Erythroblast (primary cell): ENCODE results near the gene RNF213.
"Not testable (repeated sequence)": the region's sequence is repeated elsewhere in the genome, so short reads cannot be mapped to it uniquely, and the experiment has no call there.

Experiments
- DNase-seq, 2 experiments: peaks; one replicate each; lab custom pipeline; 2025; lab: John Stamatoyannopoulos, UW
- GATA1 ChIP-seq: IDR thresholded peaks from 2 replicates; pipeline ENCODE4 v1.6.1; 2011; ENCODE audit warnings: low read depth, mild to moderate bottlenecking, control low read depth, low read length, moderate library complexity
- POLR2A ChIP-seq: IDR thresholded peaks from 2 replicates; pipeline ENCODE4 v1.6.1; 2011; ENCODE audit warnings: mild to moderate bottlenecking, low read length

Gene RNF213

DNA sequence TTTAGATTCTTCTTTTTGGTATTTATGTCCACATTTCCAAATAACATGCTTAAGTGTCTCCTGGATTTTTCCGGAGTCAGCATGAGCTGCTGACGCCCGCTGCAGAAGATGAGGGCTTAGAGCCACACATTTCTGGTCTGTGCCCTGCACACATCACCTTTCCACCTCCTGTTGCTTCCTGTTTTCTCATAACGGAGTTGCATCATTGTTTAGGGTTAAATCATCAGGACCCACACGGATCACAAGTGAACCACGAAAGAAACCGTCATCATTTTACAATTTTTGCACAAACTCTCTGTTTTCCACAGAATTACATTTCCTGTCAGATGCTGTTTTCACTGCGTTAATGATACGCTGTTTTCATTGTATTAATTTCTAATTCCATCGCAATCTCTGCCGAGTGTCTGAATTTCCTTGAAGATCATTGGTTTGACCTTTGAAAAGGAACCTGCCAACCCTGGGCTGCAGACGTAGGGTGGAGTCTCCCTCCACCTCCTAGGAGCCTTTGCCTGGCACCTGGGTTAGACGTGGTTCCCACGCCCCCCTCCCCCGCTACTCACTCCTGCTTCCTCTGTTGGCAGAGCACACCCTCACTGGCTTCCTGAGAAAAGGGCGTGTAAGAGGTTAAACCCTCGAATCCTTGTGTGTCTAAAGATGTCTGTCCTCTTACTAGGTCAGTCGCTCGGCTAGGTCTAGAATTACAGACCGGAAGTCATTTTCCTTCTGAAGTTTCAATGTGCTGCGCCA lies 68.2 kb downstream of the RNF213 start:
- TF ChIP-seq GATA1 (no peak), POLR2A (no peak)

DNA sequence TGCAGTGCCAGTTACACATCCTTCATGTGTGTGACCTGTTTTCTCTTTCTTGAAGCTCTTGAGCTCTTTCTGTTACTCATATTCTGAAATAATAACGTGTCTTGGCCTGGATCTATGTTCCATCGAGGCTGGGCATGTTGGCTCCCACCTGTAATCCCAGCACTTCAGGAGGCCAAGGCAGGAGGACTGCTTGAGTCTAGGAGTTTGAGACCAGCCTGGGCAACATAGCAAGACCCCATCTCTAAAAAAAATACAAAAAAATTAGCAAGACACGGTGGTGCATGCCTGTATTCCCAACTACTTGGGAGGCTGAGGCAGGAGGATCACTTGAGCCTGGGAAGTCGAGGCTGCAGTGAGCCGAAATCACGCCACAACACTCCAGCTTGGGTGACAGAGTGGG lies 68.8 kb downstream of the RNF213 start:
- not testable (repeated sequence) for DNase-seq

More for the DNA sequence above, 68.2 kb downstream of the RNF213 start:
- DNase-seq = no peak

DNA sequence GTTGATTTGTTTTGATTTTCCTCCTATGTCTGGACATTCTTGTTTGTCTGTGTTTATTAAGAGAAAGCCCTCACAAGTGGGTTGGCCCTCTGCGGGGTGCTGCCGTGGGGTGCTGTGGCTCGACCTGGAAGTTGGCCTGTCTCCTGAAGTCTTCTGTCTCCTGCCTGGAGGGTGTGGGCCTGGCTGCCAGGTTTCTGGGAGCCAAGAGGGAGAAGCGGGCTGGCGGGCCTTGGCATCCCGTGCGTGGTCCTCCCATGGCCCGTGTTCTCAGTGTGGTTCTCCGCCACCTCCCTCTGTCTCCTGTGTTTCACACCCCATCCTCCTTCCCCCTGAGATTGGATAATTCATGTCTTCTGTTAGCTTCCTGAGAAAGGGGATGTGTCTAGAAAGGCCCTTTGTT lies 69.6 kb downstream of the RNF213 start:
- DNase-seq = no peak
- TF ChIP-seq POLR2A = no peak
- TF ChIP-seq GATA1 = no peak

DNA sequence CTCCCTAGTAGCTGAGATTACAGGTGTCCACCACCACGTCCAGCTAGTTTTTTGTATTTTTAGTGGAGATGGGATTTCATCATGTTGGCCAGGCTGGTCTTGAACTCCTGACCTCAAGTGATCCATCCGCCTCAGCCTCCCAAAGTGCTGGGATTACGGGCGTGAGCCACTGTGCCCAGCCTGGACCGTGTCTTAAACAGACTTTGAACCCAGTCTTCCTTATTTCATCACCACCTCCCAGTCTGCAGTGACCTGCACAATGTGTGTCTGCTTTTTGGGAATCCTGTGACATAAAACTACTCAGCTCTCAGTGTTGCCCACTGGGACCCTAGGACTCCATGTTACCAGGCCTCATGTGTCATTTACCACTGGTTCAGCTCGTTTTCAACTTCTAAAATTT lies 70.3 kb downstream of the RNF213 start:
- DNase-seq = not testable (repeated sequence)

DNA sequence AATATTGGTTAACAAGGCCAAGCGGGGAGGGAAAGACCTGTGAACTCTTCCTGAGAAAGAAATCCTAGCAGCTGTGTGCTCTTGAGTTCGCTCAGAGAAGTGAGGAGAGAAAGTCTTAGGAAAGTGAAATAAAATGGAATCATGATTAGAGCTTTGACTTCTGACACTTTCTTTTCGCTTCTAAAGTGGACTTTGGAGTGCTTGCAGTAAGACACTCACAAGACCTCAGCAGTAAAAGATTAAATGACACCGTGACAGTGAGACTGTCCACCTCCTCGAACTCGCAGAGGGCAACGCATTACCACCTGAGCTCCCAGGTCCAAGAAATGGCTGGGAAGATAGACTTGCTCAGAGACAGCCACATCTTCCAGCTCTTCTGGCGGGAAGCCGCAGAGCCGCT lies 71.2 kb downstream of the RNF213 start:
- no peak for DNase-seq
- TF ChIP-seq GATA1 = no peak
- TF ChIP-seq POLR2A = no peak

DNA sequence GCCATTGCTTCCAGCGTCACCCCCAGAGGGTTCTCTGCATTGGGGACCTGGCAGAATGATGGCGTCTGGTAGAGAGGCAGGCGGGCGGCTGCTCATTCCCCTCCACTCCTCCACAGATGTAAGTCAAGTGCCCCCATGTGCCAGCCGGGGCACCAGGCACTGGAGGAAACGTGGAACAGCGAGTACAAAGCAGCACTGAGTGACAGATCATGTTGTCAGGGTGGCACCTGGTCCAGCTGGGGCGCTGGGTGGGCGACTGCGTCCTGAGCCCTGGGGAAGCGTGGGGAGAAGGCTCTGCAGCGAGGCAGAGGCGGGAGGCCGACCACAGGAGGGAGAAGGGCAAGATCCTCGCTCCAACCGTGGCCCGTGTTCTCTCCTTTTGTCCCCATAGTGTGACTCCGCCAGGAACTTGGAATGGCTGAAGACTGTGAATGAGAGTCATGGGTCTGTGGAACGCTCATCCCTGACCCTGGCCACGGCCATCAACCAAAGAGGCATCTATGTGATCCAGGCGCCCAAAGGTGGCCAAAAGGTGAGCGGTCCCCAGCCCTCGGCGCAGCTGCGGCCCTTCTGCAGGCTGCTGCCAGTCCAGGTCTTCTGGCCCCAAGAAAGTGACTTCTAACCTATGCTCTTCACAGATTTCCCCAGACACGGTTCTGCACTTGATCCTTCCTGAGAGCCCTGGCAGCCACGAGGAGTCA lies 76.7 kb downstream of the RNF213 start:
- no peak for DNase-seq
- TF ChIP-seq GATA1 (no peak), POLR2A (no peak)

DNA sequence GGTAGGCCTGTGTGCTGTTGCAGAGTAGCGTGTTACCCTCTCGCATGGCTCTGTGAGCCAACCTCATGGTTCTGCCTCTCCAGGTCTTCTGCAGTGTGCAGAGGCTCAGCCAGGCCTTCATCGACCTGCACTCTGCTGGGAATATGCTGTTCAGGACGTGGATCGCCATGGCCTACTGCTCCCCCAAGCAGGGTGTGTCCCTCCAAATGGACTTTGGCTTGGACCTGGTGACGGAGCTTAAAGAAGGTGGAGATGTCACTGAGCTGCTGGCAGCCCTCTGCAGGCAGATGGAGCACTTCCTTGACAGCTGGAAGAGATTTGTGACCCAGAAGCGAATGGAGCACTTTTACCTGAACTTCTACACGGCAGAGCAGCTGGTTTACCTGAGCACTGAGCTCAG lies 78.5 kb downstream of the RNF213 start:
- no peak for DNase-seq
- TF ChIP-seq POLR2A (no peak), GATA1 (no peak)

DNA sequence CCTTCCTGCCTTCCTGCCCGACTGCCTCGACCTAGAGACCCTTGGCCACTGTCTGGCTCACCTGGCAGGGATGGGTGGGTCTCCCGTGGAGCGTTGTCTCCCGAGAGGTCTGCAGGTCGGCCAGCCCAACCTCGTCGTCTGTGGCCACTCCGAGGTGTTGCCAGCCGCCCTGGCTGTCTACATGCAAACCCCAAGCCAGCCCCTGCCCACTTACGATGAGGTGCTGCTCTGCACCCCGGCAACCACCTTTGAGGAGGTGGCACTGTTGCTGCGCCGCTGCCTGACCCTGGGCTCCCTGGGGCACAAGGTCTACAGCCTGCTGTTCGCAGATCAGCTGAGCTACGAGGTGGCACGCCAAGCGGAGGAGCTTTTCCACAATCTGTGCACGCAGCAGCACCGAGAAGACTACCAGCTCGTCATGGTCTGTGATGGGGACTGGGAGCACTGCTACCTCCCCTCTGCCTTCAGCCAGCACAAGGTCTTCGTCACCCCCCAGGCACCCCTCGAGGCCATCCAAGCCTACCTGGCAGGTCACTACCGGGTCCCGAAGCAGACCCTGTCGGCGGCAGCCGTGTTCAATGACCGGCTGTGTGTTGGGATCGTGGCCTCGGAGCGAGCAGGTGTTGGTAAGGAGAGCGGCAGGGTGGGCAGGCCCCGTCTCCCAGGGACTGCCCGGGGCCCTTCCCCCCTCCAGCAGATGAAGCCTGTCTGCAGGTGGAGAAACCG lies 79.2 kb downstream of the RNF213 start:
- TF ChIP-seq POLR2A = no peak
- no peak for TF ChIP-seq GATA1
- DNase-seq = no peak

DNA sequence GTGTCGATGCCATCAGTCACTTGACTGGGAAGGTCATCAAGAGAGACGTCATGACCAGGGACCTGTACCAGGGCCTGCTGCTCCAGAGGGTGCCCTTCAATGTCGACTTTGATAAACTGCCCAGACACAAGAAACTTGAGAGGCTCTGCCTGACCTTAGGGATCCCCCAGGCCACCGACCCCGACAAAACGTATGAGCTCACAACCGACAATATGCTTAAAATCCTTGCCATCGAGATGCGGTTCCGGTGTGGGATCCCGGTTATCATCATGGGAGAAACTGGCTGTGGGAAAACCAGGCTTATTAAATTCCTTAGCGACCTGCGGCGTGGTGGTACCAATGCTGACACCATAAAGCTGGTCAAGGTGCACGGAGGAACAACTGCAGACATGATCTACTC lies 84.7 kb downstream of the RNF213 start:
- no peak for TF ChIP-seq POLR2A
- no peak for TF ChIP-seq GATA1
- DNase-seq = no peak

DNA sequence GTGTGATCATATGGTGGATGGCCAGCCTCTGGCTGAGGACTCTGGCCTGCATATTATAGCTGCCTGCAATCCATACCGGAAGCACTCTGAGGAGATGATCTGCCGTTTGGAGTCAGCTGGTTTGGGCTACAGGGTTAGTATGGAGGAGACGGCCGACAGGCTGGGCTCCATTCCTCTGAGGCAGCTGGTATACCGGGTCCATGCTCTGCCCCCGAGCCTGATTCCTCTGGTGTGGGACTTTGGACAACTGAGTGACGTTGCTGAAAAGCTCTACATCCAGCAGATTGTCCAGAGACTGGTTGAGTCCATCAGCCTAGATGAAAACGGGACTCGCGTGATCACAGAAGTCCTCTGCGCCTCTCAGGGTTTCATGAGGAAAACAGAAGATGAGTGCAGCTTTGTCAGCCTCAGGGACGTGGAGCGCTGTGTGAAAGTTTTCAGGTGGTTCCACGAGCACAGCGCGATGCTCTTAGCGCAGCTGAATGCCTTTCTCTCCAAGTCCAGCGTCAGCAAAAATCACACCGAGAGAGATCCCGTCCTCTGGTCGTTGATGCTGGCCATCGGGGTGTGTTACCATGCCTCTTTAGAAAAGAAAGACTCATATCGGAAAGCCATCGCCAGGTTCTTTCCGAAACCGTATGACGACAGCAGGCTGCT lies 85.3 kb downstream of the RNF213 start:
- no peak for TF ChIP-seq GATA1
- no peak for TF ChIP-seq POLR2A
- DNase-seq = no peak

DNA sequence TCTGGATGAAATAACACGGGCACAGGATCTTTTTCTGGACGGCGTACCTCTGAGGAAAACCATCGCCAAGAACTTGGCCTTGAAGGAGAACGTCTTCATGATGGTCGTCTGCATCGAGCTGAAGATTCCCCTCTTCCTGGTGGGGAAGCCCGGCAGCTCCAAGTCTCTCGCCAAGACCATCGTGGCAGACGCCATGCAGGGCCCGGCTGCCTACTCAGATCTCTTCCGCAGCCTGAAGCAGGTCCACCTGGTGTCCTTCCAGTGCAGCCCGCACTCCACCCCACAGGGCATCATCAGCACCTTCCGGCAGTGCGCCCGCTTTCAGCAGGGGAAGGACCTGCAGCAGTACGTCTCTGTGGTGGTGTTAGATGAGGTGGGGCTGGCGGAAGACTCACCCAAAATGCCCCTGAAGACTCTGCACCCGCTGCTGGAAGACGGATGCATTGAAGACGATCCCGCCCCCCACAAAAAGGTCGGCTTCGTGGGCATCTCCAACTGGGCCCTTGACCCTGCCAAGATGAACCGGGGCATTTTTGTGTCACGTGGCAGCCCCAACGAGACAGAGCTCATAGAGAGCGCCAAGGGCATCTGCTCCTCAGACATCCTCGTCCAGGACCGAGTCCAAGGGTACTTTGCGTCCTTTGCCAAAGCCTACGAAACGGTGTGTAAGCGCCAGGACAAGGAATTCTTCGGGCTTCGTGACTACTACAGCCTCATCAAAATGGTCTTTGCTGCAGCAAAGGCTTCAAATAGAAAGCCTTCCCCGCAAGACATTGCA lies 86.0 kb downstream of the RNF213 start:
- no peak for TF ChIP-seq POLR2A
- TF ChIP-seq GATA1 = no peak
- DNase-seq = no peak

DNA sequence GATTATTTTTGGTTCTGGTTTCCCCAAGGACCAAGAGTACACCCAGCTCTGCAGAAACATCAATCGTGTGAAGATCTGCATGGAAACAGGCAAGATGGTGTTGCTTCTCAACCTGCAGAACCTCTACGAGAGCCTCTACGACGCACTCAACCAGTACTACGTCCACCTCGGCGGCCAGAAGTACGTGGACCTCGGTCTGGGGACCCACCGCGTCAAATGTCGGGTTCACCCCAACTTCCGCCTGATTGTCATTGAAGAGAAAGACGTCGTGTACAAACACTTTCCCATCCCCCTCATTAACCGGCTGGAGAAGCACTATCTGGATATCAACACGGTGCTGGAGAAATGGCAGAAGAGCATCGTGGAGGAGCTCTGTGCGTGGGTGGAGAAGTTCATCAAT lies 86.9 kb downstream of the RNF213 start:
- DNase-seq = no peak
- TF ChIP-seq GATA1 = no peak
- no peak for TF ChIP-seq POLR2A

DNA sequence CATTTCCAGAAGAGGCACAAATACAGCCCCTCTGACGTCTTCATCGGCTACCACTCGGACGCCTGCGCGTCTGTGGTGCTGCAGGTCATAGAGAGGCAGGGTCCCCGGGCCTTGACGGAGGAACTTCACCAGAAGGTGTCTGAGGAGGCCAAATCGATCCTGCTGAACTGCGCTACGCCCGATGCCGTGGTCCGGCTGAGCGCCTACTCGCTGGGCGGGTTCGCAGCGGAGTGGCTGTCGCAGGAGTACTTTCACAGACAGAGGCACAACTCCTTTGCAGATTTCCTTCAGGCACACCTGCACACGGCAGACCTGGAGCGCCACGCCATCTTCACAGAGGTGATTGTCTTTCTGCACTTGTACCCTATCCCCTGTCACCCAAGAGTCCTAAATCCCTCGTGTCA lies 87.3 kb downstream of the RNF213 start:
- no peak for DNase-seq

More for the DNA sequence above, 87.3 kb downstream of the RNF213 start:
- TF ChIP-seq POLR2A (no peak), GATA1 (no peak)
